Germinal center (tissue), 1 donor: ENCODE results near the gene HJURP.
A peak's percentile ranks its signal among the peaks of the same experiment; 100 is the strongest.

Experiments
- DNase-seq: peaks from one replicate; pipeline ENCODE4 v3.0.0; 2012; ENCODE audit warnings: mixed read lengths, low spot score

HJURP gene

DNA sequence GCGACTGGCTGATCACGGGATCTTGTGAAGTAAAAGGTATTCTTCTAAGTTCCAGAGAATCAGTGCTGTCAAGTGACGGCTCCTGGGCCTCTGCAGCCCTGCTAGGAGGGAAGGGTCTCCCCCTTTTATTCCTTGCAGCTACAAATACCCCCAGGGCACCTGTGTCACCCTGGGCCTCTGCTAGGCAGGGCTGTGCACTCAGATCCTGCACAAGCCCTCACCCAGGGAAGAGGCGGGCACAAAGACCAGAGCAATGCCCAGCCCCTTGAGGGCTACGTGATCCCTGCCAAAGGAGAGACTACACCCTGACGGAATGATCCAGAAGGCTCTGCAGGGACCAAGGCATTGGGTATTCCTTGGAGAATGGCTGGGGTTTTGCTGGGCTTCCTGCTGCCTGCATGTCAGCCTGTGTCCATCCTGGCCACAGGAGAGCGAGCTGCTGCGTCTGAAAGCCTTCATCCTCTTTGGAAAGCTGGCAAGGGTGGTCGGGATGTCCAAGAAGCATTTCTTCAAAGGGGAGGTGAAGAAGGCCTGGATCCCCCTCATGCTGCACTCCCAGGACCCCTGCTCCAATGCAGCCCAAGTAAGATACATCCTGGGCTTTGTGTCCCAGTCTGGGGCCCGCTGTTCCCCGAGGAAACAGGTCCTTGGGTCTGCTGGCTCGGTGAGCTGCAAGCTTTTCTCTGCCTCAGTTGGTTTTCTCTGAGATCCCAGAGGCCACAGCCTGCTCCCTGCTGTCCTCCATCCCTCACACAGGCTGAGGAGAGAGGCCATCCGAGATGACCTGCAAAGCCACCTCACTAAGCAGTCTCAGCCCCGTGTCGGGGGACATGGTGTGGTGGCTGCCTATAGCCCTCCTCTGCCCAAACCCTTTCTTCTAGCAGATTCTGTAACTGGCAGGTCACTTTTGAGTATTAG lies 24.9 kb downstream of the HJURP start:
- no peak for DNase-seq

DNA sequence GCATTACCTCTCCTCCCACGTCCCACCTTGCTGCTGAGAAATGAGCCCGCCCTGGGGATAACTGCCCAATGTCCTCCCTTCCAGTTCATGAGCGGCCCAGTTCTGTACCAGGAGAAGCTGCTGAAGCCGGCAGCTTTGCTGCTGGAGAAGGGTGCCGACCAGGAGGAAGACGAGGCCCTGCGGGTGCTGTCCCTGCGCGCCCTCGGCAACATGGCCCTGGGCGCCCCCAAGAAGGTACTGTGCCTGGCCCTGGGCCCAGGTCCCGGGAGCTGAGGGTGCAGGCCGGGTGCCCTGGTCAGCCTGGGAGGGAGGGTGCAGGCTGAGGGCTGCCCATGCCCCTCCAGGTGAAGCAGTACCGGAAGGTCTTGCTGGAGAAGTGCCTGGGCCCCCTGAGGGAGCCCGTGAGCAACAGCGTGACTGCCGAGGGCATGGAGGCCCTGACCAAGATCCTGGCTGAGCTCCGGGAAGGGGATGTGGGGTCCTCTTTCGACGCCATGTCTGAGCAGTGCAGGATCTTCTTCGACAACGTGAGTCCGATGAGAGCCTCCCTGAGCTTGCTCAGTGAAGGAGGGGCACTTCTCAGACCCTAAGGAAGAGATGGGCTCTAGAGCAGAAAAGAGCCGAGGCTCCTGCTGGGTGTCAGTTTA lies 25.7 kb downstream of the HJURP start:
- DNase-seq: no peak

DNA sequence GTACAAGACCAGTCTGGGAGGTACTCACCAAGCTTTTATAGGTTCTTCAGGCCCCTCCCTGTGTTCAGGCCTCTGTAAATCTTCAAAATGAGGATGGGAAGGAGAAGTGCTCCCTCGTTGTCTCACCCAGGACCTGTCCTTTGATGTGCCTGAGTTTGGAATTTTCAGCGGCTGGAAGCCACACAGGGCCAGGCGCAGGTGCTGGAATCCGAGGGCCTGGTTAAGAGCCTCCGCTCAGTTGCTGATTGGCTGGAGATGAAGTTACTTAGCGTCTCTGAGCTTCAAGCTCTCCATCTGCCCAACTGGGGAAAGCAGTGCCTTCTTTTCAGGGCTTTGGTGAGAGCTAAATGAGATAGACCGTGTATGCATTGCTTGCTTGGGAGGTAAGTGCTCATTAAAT lies 30.0 kb downstream of the HJURP start:
- no peak for DNase-seq

- no peak for DNase-seq
These were observed 30.6 kb downstream of the HJURP start for GRCh38 chr2:233823731-233824121.

- DNase-seq: no peak
These were observed 31.3 kb downstream of the HJURP start for GRCh38 chr2:233822781-233823730.

- DNase-seq: no peak
These were observed 32.1 kb downstream of the HJURP start for GRCh38 chr2:233822101-233822771.

DNA sequence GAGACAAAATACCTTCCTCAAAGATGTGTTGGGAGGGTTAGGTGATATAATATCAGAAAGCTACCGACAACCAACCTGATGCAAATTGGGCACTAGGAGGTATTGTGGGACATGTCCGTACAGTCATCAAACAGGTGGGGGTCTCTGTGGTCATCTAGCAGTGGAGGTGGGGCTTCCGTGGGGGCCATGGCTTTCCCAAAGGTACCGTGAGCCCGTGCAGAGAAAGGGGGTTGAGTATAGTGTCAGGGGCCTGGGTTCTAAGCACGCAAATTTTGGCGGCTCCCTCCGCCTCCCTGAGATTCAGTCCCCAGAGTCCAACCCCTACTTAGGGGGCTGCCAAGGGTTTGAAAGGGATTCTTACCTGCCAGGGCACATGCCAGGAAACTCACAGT lies 32.6 kb downstream of the HJURP start:
- DNase-seq: no peak

DNA sequence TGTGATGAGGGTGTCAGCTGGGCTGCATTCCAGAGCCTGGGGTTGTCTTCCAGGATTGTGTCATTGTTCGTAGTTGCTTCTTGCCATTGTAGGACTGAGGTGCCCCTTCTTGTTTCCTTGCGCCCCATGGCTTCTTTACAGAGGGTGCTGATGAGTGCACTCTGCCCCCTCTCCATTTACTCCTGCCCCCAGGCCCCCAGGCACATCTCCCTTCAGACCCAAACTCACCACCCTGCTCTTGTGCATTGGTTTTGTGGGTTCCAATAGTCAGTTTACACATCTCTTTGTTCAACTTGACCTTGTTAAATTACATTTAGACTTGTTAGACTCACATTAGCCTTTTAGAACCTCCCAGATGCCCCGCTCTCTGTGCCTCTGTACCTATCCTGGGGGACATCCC lies 33.1 kb downstream of the HJURP start:
- no peak for DNase-seq

DNA sequence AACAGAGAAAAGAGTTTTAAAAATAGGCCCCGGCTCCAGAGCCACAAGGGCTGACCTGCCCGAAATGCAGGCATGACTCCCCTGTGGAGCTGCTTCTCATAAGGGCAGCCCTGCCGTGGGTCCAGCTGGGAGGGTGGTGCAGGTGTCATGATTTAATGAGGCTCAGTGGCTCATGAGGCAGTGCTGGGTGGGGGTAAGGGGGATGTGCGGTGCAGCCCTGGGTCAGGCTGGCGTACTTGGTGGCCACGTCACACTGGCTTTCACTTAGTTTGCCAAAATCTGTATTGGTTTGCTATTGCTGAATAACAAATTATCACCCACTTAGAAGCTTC lies 33.6 kb downstream of the HJURP start:
- DNase-seq: no peak

DNA sequence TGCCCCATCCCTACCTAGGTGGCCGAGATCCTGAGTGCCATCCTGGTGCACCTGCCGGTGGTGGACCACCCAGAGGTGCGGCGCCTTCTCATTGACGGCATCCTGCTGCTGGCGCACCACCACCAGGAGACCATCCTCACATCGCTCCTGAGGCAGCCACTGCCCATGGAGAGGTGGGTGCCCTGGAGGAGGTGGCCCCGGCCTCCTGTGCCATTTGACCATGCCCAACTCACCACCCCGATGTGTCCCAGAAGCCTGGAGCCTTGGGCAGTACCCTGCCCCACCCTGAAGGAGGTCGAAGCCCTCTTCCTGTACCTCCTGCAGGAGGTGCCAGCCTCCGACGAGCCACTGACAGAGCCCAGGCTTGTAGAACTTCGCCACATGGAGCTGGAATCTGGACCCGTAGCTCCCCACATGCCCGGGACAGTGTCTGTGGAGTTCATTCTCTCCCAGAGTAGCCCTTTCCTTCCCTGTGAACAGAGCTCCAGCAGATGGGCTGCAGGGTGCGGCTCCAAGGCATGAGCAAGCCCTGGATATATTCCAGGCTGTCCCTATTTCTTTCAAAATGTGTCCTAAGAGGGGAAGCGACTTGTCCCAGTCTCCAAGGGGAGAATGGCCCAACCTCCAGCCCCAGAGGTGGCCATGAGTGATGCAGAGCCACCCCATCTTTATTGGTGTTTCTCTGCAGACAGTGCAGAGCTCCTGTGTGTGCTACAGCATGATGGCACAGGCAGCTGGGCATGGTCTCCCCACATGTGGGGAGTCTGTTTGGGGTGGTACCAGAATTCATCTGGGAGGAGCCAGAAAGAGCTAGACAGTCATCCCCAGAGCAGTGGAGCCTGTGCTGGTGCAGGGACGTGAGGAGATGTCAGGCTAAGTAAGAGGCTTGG lies 34.2 kb downstream of the HJURP start:
- no peak for DNase-seq

DNA sequence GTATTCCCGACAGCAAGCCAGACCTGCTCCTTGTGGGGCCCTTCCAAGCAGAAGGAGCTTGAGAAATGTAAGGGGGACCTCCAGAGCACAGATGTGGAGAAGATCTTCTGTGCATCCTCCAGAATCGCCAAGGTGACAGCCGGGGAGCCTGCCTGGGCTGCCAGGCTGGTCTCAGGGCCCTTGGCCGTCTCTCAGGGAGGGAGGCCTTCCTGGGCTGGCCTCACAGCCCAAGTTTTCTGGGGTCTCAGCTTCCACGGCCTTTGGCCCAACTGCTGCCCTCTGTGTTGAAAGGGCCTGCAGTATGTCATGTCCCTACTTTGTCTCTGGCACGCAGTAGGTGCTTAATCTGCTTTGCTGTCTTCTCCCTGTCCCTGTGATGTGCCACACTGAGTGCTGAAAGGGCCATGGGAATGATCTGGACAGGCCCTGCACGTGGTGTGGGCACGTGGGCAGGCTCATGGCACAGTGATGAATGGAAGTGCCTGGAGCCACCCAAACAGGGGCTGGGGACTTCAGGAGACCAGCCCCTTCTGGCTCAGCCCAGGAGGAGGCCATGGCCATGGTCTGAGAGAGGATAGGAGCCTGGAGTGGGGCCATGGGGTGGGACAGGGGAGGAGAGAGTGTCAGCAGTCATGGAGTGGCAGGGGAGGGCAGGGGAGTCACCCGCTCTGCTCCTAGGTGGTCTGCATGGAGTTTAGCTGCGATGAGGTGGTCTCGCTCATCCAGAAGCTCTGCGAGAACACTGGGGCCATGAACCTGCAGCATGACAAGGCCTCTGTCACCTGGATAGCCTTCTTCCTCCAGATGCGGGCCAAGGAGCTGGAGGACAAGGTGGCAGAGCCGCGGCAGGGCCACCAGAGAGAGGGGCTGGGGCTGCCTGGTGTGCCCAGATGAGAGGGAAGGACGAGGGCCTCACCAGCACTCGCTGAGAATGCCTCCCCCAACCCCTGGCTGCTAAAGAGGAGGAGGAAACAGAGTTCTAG lies 35.4 kb downstream of the HJURP start:
- no peak for DNase-seq

- DNase-seq: no peak
These were observed 36.2 kb downstream of the HJURP start for GRCh38 chr2:233817995-233818638.

GRCh38 chr2:233817361-233817911 lies 36.9 kb downstream of the HJURP start:
- no peak for DNase-seq

DNA sequence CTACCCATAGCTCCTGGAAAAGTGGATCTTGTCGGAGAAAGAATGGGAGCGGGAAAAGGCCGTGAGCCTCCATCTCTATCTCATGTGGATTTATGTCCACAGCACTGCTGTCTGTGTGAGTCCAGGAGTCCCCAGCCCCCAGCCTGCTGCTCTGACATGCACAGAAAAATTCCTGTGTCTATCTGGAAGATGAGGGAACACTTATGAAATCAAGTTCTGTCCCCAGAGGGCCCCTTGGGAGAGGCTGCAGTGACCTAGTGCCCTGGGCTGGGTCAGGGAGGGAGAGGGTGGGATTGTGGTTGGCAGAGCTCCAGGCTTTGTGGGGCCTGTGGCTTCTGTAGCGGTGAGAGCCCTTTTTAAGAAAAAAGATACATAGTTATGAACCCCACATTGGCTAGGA lies 37.6 kb downstream of the HJURP start:
- no peak for DNase-seq

GRCh38 chr2:233816334-233816733 lies 38.0 kb downstream of the HJURP start:
- DNase-seq: no peak

DNA sequence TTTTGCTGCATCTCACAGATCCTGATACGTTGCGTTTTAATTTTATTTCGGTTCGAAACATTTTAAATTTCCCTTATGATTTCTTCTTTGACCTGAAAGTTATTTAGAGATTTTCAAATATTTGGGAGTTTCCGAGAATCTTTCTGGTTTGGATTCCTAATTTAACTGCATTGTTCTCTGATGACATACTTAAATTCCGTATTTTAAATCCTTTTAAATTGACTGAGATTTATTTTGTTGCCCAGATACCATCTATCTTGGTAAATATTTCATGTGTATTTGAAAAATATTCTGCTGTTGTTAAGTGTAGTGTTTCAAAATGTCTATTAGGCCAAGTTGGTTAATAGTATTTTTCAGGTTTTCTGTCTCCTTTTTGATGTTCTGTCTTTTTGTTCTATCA lies 38.5 kb downstream of the HJURP start:
- DNase-seq: no peak

DNA sequence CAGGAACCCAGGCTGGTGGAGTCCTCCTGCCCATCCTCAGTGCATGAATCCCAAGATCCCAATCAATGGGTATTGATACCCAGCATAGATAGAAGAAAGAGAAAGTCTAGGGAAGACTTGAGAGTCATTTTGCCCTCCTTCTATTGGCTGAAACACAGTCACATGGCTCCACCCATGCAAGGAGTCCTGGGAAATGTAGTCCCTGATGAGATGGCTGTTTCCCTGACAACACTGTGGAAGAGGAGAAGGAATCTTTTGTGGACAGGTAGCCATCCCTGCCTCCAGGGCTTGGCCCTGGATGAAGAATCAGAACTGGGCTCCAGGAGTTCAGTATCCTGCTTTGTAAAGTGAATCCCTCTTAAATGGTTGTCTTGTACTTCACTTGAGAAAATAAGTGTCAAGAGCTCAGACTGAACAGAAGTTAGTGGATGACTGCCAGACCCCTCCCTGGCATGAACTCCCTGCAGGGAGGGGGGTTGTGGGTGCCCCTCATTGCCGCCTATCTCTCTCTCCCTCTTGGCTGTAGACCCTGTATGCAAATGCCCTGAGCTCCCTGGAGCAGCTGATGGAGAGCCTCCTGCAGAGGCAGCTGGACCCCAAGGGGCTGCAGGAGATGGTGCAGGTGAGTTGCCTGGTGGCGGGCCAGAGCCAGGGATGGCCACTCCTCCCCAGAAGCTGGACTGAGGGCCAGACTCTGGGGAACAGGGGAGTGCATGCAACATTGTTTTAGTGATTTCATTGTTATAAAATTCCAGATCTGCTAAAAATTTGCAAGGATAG lies 40.1 kb downstream of the HJURP start:
- peak; percentile 30 for DNase-seq
